SW480 (cell line): ENCODE data around the gene ZIC1.

ENCODE experiments used
- DNase-seq: peaks from one replicate; pipeline ENCODE4 v3.0.0-alpha.2; 2016; ENCODE audit warnings: low spot score

Gene ZIC1

GRCh38 chr3:147410116-147410525 is 956 bp downstream of the ZIC1 start:
- no peak for DNase-seq

DNA sequence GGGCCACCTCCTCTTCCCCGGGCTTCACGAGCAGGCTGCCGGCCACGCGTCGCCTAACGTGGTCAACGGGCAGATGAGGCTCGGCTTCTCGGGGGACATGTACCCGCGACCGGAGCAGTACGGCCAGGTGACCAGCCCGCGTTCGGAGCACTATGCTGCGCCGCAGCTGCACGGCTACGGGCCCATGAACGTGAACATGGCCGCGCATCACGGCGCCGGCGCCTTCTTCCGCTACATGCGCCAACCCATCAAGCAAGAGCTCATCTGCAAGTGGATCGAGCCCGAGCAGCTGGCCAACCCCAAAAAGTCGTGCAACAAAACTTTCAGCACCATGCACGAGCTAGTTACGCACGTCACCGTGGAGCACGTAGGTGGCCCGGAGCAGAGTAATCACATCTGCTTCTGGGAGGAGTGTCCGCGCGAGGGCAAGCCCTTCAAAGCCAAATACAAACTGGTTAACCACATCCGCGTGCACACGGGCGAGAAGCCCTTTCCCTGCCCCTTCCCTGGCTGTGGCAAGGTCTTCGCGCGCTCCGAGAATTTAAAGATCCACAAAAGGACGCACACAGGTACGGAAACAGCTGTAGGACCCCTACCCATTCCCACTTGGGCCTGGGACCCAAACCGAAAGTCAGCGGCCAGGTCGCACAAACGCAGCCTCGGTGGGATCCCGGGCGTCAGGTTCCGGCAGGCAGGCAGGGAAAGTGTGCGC is 1.5 kb downstream of the ZIC1 start:
- DNase-seq, result no peak

DNA sequence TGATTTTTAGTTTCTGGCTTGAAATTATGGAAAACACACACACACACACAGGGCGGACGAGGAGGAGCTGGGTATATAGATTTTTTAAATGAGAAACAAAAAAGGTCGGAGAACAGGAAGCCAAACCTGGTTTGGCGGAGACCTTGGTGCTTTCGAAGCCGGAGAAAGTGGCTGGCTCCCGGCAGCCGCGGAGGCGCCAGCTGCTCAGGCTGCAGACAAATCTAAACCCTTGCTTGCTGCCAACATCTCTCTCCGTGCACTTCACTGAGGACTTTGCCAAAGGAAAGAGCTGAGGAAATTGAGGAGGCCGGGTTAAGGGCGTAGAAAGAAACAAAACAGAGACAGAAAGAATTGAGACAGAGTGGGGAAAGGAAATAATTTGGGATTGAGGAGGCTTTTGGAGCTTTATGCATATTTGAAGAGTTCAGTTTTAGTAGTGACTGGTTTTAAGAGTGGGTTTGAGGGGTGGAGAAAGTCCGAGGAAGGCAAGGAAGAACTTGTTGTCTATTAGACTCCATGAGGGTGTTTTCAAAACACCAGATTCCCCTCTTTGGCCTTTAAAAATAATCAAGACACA is 2.2 kb downstream of the ZIC1 start:
- DNase-seq, result no peak

DNA sequence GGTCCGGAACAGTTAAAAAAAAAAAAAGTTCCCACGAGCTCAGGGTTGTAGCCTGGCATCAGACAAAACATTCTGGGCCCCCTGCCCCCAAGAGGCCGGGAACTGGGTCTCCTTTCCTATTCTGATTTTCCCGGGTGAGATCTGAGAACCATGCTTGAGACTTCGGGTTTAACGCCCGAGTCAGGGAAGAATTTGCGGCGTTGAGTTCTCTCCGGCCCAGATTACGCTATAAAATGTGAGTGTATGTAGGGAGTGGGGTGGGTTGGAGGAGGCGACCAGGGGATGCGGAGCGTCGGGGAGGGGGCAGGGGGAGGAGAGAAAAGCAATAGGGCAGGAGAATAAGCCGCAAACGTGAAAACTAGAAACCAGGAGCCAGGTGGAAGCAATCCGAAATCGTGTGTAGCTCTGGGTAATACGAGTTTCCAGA is 2.7 kb downstream of the ZIC1 start:
- DNase-seq, result no peak

DNA sequence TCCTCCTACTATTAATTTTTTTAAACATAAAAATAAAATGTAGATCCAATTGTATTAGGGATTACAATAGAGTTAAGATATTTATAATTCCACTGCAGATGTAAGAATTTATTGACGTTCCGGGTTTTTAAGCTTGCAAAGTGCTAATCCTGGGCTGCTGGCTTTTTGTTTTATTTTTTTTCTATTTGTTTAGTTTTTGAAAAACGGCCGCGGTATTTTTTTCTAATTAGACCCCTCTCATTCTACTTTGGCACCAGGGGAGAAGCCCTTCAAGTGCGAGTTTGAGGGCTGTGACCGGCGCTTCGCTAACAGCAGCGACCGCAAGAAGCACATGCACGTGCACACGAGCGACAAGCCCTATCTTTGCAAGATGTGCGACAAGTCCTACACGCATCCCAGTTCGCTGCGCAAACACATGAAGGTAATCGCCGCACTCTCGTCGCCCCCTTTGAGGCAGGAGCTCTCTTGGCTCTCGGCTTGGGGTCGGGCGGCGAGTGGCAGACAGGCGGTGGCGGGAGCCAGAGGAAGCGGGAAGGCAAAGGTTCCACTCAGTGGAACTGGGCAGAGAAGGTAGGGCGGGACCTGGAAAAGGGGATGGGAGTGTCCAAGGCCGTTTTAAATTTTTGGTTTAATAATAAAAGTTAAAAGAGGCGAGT is 3.2 kb downstream of the ZIC1 start:
- DNase-seq, result no peak

DNA sequence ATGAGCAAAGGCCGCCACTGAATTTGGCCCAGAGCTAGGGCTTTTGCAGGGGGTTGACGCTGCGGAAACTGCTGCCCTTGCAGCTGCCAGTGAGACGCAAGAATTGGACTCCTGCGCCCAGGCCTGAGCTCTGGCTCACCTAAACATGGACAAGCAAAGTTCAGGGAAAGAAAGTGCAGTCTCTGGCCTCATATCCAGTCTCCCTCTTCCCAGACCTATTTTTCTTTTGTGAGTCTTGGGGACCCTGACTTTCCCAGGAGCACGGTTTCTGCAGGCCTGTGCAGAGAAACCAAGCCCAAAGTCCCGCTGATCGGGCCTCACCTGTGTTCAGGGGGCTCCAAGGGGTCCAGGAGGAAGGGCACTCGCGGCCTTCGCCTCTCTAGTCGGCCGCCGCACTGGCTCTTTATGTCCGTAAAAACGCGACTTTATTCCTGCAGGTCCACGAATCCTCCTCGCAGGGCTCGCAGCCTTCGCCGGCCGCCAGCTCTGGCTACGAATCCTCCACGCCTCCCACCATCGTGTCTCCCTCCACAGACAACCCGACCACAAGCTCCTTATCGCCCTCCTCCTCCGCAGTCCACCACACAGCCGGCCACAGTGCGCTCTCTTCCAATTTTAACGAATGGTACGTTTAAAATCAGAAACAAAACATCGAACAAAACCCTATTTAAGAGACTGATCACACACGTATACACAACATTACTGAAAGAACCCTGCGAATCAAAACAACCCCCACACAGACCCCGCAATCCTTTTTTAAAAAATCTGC is 3.9 kb downstream of the ZIC1 start:
- DNase-seq, result no peak

DNA sequence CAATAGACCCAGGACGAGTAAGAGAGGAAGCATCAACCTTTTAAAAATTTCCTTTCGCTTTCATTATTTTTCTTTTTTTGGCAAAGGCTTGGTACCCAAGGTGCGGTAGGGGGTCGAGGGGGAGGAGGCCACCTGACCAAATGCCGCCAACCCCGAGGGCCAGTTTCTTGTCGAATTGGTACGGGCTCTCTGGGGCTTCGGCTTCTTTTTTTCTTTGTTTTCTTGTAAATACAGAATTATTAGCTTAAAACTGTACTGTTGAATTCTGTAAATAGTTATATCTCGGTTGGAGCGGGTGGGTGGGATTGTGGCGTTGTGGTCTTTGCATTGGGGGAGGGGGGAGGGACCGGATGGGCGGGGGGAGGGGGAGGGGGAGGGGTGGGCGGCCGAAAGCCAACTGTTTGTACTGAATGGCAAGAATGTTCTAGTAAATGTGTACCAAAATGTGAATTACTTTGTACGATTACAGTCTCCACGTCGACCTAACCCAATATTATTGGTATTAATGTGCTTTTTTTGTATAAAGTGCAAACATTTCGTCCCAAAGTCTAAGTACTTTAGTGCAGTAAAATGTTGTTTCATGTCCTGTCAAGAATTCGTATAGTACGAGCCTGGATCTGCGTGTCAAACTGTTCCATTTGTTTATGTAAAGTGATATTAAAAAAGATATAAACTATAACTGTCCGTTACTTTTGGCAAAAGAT is 4.7 kb downstream of the ZIC1 start:
- DNase-seq, result no peak

DNA sequence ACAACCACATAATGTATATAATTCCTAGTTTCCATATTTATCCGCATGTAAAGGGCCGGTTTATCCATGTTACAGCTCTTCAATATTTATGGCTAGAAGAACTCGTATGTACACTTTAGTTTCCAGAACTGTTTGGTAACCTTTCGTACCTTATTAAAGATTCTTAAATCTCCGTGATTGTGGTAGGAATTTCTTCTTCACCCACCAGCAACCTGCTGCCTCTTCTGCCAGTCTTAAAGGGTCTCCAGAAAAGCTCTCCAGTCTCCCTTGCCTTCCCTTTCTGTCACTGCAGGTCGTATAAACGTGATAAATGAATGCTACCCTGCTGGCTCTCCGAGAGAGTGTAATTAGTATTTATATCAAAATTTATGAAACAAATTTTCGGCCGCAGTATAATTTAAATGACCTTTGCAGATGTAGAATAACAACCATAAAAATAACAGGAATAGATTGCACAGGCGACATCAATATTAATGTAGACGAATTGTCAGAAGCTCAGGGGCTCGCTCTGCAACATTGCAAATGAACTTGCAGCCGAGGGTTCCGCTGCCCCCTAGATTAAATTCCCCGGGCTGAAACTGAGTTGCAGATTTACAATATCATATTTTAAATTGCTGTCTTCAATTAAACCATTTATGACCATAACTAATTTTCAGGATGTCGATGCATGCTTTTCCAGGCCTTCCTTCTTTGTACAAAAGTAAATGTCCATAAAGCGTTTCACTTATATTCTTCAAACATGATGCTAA is 5.4 kb downstream of the ZIC1 start:
- DNase-seq, result no peak

- no peak for DNase-seq
These were observed 6.1 kb downstream of the ZIC1 start for GRCh38 chr3:147415286-147415685.

DNA sequence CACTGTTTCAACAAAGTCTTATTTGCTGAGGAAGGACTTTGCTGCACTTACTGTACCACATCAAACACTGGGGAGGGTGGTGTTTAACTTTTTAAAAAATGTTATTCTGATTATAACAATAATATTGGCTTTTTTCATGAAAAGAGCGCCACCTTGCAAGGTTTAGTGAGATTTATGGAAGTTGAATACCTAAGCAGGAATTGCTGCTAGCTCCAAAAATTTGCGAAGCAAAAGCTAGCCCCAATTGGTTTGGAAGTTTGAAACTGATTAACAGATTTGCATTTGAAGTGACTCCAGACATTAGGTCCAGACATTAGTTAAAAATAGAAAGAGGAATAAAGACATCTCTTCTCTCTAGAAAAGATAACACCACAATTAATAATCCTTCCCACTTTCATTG is 6.7 kb downstream of the ZIC1 start:
- no peak for DNase-seq

DNA sequence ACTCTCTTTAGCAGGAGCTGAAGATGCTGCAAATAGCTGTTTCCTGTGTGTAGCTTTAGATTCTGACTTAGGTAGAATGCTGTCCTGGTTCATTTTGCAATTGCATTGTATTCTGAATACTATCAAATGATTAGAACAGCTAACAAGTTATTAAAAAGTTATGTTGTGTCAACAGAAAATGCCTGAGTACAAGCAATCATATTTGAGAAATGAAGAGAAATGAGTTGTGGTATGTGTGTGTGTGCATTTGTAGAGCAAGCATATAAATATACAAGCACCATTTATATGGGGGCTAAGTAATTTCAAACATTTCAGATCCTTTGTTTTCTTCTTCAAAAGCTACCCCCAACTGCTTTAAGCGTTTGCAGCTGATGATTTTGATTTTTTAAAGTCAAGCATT is 7.8 kb downstream of the ZIC1 start:
- DNase-seq, result no peak

GRCh38 chr3:147417551-147418295 is 8.6 kb downstream of the ZIC1 start:
- no peak for DNase-seq

- DNase-seq, result no peak
These were observed 9.2 kb downstream of the ZIC1 start for GRCh38 chr3:147418371-147418781.

- DNase-seq, result no peak
These were observed 9.9 kb downstream of the ZIC1 start for GRCh38 chr3:147418808-147419701.

DNA sequence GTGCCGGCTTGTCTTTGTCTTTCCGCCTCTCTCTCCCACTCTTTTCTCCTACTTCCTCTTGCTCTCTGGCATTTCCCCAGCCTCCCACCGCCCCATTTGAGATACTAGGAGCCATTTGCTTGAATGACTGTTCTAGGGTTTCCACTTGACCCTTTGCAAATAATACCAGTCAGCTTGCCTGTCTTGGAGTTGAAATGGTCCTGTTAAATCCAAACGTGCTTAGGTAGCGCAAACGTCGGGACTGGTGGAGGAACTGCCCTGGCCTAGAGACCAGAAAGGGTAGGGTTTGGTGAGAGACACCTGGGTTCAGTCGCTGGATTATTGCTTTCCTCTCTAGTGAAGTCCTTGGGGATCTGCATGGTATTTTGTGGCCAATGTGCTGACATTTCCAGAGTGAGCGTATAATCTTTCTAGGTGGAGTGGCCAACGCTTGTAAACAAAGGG is 10.6 kb downstream of the ZIC1 start:
- no peak for DNase-seq

DNA sequence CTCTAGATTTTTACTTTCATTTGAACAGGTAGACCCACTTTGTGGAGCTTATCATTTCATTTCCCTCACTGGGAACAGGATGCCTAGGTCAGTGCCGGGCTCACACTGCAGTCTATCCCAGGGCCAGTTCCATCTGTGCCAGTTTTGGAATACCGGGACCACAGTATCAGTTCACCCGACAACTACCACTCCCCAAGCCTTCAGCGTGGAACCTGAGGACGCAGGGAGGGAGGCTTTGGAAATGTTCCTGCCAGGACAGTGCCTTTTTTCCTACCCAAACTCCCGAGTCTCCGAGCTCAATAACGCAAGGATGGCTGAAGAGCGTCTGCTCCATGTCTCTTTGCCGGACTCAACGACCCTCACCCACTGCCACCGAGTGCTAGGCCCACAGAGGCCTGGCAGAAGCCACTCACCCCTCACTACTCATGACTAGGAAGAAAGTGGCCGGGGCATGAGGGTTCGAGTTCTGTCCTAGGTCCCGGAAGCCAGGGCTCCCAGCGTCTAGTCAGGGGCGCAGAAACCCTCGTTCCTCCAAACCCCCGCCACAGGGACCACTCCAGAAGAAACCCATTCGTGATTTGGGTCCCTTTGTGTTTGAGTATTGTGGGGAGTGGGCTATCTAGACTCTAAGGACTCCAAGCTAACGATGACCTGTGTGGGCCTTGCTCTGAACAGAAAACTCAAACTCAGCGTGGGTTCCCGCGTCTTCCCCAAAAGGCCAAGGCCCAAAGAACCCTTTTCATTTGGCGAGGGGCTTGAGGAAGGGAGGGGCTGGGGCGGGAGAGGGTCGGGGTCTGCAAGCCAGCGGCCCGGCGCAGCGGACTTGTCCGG is 11.4 kb downstream of the ZIC1 start:
- DNase-seq, result no peak

DNA sequence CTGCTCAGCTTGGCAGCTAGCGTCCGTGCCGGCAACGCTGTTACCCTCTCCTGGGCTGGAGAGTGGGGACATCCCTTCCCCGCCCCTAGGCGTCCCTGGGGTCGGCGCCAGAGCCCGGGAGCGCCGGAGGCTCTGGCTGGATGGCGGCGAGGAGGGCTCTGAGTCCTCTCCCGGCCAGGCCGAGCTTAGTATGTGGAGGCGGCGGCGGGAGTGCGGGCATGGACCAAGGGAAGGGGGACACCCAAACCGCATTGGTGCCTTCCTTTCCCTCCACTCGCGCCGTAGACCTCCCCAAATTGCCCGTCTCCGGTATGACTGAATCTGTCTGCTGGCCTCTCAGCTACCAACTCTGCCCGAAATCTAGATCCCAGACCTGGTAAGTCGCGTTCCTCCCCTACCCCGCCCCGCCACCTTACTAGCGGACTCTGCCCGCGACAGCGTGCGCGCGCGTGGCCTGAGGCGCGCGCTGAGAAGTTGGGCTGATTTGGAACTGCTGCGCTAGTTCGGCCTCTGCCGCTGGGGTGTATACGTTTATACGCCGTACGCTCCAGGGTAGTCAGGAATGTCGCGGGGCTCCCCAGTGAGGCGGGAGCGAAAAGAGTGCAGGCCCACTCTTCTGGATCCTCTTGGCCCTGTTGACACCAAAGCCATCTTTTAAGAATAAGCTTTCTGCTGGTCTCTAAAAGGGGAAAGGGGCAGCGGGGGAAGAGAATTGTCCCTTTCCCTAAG is 12.2 kb downstream of the ZIC1 start:
- no peak for DNase-seq

DNA sequence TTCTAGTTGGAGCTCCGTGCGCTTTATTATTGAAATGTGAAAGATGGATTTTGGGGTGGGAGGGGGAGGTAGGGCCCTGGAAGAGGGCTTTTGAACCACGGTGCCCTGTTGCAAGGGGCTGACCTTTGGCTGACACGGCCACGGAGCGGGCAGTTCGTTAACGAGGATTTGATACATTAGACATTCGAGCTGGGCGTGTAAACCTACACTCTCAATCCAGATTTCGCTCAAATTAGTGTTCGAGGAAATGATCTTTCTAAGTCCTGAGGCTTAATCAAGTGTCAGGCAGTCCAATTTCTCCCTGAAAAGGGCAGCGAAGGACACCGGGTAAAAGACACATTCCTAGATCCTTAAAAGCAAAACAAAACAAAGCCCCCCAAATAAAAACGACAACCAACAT is 13.0 kb downstream of the ZIC1 start:
- DNase-seq, result no peak
